Dermis microvascular lymphatic vessel endothelial cell (primary cell): ENCODE measurements around the gene CAPG. TPM values are rescaled to one million over a fixed set of nuclear protein-coding genes. Genes with fewer than 3 reads are reported as not detected.
A peak's percentile ranks its signal among the peaks of the same experiment; 100 is the strongest.

Experiments used
- DNase-seq, 2 donors: peaks; one replicate each; pipeline versions ENCODE4 v3.0.0 to v3.0.0-alpha.2; 2010; ENCODE audit warnings: low read depth in 2 of 2
- total RNA-seq: library from RNA; depleted of rRNA; stranded (reverse); fragments of >200 nt; gene quantifications from 2 replicates; pipeline ENCODE4 v1.2.1, GENCODE V29; 2014

CAPG gene
- total RNA-seq, 1 donor from 2014 or later: 62.4 TPM

GRCh38 chr2:85357736-85358135, 52.4 kb downstream of the CAPG start:
- no peak for DNase-seq

- DNase-seq: no peak
Observed at GRCh38 chr2:85356186-85356585, 54.0 kb downstream of the CAPG start.

GRCh38 chr2:85355521-85355920, 54.6 kb downstream of the CAPG start:
- no peak for DNase-seq

GRCh38 chr2:85355073-85355410, 55.1 kb downstream of the CAPG start:
- no peak for DNase-seq

- DNase-seq: peak; percentile 100
Observed at GRCh38 chr2:85354286-85355072, 55.7 kb downstream of the CAPG start, which contains the start of the genes ELMOD3 and RETSAT. Gene ELMOD3, plus strand, starts transcription at chr2:85354769. Its CDS starts 2,430 bp downstream, at chr2:85357199. Gene RETSAT, minus strand, starts transcription at chr2:85354528. Its CDS starts 21 bp downstream, at chr2:85354507.

- peak in 1 of 2 donors; percentile 28 for DNase-seq
Observed at GRCh38 chr2:85353876-85354285, 56.3 kb downstream of the CAPG start.

- no peak for DNase-seq
Observed at GRCh38 chr2:85347599-85347998, 62.6 kb downstream of the CAPG start.

Other genes starting within 250 kb of the CAPG start
- 56.1 and 70.3 TPM in 2 replicates for gene TGOLN2, start 82.4 kb downstream of the CAPG start, total RNA-seq
- gene RETSAT, start 55.8 kb downstream of the CAPG start, total RNA-seq: 51.6 and 54.1 TPM in 2 replicates
- gene ELMOD3, start 55.6 kb downstream of the CAPG start, total RNA-seq: 6.9 and 9.6 TPM in 2 replicates
- under 0.01 TPM in 2 replicates for gene SH2D6, start 8.3 kb upstream of the CAPG start, total RNA-seq
- gene MAT2A, start 128.8 kb upstream of the CAPG start, total RNA-seq: 89.1 and 116 TPM in 2 replicates
- 27.3 and 40.0 TPM in 2 replicates for gene GGCX, start 151.1 kb upstream of the CAPG start, total RNA-seq
- 2.8 and 5.9 TPM in 2 replicates for gene VAMP8, start 167.2 kb upstream of the CAPG start, total RNA-seq
- 89.2 and 109 TPM in 2 replicates for gene VAMP5, start 174.1 kb upstream of the CAPG start, total RNA-seq
- 197 and 224 TPM in 2 replicates for gene RNF181, start 185.4 kb upstream of the CAPG start, total RNA-seq
- 5.8 and 14.2 TPM in 2 replicates for gene TMEM150A, start 192.3 kb upstream of the CAPG start, total RNA-seq
- 16.6 and 20.7 TPM in 2 replicates for gene C2orf68, start 201.7 kb upstream of the CAPG start, total RNA-seq
- gene USP39, start 205.8 kb upstream of the CAPG start, total RNA-seq: 37.7 and 42.6 TPM in 2 replicates